GM19397 (cell line): ENCODE results near the gene NEO1.
"Not testable (repeated sequence)": the region's sequence is repeated elsewhere in the genome, so short reads cannot be mapped to it uniquely, and the experiment has no call there.

Source experiments
- ATAC-seq: cut with Tn5 transposase; IDR thresholded peaks from one replicate; pipeline ENCODE4 v1.9.1; 2021; ENCODE audit warnings: mild to moderate bottlenecking, moderate library complexity; ENCODE audit not compliant: unreplicated experiment

NEO1 gene

DNA sequence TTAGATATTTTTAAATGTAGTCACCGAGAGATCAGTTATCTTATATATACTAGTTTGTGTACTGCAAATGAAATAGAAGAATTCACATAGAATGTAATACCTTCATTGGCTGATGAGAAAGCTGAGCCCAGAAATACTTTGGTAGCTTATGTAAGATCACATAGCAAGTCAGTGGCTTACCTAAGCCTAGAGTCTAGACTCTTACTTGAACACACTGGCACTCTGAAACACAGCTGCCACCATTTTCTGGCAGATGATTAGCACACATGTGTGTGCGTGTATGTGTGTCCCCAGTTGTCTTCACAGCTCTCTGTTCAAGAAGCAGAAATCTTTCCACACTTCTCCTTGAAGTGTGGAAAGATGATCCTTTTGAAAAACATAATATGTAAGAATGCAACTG is 124.3 kb downstream of the NEO1 start:
- ATAC-seq: no peak

DNA sequence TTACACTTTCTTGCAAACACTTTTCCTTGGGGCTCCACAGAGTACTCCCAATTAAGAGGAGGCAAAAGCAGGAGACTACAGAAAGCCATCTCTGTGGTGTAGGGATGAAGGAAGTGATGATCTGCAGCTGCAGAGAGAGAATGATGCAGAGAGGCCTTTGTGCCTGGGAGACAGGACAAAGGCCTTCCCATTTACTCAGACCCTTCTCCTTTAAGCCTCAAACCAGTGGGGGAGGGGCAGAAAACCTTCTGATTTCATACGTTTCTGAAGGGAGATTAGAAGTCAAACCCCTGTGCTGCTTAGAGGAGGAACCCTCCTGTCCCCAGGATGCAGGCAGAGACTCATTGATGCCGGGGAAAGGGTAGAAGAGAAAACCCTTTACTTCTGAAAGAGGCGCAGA is 130.8 kb downstream of the NEO1 start:
- ATAC-seq: no peak

DNA sequence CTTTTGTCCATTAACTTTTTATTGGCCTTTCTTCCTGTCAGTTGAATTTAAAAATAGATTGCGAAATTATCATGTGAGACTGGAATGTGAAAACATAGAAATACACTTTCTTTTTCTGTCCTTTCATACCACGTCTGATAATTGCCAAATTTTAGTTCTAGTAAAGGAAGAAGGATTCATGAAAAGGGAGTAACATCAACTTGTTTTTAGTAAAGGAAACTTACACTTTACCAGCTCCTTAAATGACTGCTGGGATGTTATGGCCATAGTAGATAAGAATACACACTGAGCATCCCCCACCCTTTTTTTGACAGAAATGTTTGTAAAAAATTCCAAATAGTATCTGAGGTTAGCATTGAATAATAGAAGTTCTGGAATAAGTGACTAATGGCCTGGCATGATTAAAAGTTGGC is 137.9 kb downstream of the NEO1 start:
- no peak for ATAC-seq

DNA sequence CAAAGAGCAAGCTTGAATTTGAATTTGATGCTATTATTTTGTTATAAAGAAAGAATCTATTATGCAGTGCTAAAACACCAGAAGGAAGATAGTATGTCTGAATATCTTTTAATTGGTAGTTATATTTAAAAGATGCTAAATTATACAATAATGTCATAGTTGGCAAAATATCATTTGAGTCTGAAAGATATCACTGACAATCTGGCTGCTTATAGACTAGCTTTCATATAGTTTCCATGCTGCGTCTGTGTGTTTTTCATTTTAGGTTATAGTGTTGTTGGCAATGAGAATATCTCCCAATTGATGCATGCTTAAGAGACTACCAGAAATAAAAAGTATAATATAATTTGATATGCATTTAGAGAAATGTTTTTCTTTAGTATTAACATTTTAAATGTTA is 142.9 kb downstream of the NEO1 start:
- ATAC-seq: no peak

DNA sequence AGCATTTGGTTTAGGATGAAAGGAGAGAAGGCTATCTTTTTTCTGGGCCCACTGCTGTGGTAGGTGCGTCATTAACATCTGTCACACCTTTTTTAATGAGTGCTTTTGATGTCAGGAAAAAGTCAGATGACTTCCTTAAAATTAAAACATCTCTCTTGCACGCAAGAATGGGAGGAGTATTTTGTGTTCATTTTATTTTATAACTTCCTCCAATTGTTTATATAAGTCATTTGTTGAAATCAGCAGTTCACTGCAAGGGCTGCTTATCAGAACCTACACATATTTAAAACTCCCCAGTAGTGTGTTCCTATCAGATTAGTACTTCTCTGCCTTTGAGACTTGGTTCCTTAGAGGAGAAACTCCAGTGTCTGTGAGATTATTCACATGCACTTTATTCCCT is 143.8 kb downstream of the NEO1 start:
- ATAC-seq: no peak

DNA sequence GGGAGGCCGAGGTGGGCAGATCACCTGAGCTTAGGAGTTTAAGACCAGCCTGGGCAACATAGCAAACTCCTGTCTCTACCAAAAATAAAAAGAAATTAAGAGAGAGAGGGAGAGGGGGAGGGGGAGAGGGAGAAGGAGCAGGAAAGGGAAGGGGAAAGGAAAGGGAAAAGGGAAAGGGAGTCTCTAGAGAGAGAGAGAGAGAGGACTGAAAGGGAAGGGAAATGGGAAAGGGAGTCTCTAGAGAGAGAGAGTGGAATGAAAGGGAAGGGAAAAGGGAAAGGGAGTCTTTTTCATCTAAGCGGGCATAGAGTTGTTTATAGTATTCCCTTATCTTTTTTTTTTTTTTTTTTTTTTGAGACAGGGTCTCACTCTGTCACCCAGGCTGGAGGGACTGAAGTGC is 148.1 kb downstream of the NEO1 start:
- ATAC-seq: no peak

DNA sequence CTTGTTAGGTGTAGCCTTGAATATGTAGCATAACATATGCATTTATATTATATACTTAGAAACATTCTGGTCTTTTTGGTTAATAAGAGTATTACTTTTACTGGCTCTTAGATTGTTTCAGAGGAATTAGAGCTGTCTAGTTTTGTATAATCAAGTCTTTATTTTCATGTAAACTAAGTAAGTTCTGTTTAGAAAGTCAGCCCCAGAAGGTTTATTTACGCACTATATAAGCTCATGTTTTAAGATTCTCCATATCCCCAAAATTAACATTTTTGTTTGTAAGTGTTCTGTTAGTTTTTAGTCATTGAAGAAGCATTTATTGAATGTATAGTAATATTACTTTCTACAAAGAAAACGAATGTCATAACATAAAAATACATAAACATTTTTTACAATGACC is 158.4 kb downstream of the NEO1 start:
- no peak for ATAC-seq

DNA sequence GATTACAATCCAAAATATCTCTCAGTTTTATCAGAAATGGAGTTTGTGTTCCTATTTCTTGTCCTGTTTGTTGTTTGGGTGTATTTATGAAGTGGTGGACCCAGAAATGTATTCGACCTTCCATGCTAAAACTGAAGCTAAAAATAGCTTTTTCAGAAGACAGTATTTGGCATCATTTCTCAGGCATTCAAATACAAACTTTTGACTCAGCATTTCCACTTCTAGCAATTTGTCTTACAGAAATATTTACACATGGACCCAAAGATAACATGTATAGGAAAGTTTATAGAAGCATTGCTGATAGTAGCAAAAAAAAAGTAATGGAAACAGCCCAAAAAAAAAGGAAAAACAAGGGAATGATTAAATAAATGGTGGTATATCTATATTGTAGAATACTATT is 160.2 kb downstream of the NEO1 start:
- ATAC-seq: no peak

DNA sequence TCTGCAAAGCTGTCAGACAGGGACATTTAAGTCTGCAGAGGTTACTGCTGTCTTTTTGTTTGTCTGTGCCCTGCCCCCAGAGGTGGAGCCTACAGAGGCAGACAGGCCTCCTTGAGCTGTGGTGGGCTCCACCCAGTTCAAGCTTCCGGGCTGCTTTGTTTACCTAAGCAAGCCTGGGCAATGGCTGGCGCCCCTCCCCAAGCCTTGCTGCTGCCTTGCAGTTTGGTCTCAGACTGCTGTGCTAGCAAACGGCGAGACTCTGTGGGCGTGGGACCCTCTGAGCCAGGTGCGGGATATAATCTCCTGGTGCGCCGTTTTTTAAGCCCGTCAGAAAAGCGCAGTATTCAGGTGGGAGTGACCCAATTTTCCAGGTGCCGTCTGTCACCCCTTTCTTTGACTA is 169.2 kb downstream of the NEO1 start:
- ATAC-seq: not testable (repeated sequence)

DNA sequence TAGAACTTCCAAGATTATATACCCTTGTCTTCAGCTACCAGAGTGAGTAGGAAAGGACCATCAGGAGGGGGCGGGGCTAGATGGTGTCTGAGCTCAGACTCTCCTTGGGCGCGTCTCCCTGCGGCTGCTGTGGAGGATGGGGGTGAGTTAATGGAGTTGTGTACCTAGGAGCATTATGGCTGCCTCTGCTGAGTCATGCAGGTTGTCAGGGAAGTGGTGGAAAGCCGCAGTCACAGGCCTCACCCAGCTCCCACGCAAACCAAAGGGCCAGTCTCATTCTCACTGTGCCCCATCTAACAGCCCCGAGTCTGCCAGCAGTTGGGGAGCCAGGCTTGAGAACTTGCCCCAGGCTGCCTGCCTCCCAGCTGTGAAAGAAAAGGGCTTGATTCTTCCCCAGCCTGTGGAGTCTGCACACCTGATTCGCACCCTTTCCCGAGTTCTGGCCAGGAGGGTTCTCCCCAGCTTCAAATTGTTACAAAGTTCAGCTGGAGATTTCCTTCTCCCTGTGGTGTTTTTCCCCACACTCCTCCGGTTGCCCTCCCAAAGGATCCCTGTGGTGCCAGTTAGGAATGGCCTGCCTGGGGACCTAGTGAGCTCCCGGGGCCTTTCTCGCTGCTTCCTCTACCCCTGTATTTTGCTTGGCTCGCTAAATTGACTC is 173.2 kb downstream of the NEO1 start:
- ATAC-seq: no peak

DNA sequence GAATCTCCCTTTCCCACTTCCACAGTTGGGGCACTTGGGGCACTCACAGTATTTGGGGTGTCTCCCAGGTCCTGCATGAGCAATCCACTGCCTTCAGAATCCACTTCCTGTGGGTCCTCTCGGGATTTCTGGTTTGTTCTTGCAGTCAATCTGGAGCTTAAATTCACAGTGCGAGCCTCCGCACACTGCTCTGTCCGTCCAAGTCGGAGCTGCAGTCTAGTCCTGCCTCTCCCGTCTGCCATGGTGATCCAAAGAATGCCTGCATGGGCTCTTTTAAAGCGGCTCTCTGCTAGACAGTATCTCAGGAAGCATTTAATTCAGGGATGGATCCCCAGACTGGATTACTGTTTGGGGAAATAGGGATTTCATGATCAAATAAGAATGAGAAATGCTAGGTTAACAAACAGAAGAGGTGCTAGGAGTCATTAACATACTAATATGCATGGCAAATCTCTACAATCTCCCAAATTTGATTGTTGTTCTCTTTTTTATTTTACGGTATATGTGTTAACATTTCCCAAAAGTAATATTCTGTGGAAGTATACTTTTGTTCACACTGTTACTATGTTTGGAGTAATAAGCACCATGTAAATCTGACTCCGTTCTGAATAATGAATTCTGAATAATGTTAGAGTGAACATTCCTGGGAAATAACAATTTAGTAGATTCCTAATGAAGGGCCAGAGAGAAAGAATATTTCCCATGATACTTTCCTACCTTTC is 174.0 kb downstream of the NEO1 start:
- ATAC-seq: no peak

DNA sequence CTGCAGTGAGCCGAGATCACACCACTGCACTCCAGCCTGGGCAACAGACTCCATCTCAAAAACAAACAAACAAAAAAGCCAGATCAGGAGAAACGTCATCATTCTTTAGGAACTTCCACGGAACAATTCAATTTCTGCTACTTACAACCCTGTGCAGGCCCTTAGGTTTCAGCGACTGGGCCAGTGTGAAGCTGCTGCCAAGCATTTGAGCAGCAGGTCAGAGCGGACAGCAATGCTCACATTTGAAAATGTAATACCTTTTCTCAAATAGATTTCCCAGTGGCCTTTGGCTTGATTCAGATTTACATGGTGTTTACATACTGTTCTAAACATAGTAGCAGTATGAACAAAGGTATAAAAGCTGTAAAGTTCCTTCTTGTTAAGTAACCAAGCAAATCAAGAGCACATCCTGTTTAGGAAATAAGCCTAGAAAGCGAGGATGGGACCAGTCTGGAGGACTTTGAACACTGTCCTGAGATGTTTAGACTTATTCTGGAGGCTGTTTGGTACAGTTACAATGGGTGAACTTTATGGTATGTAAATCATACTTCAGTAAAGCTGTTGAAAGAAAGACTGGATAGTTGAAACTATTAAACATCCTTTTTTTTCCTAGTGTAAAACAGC is 175.3 kb downstream of the NEO1 start:
- no peak for ATAC-seq

DNA sequence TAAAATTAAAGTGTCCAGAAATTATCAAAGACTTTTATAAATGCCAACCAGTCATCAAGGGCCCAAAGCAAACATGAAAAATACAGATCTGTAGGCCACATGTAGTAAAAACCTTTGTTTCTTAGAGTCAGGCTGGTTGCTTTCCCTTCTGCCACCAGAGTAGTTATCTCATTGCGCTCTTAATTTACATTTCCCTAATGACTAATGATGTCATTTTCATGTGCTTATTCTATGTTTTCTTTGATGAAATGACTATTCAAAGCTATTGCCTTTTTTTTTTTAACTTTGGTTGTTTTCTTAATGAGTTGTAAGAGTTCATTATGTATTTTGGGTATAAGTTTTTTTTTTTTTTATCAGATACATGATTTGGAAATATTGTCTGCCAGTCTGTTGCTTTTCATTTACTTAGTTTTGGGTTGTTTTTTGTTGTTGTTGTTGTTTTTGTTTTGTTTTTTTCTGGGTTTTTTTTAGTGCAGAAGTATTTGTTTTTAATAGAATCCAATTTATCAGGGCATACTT is 175.9 kb downstream of the NEO1 start:
- ATAC-seq: no peak

DNA sequence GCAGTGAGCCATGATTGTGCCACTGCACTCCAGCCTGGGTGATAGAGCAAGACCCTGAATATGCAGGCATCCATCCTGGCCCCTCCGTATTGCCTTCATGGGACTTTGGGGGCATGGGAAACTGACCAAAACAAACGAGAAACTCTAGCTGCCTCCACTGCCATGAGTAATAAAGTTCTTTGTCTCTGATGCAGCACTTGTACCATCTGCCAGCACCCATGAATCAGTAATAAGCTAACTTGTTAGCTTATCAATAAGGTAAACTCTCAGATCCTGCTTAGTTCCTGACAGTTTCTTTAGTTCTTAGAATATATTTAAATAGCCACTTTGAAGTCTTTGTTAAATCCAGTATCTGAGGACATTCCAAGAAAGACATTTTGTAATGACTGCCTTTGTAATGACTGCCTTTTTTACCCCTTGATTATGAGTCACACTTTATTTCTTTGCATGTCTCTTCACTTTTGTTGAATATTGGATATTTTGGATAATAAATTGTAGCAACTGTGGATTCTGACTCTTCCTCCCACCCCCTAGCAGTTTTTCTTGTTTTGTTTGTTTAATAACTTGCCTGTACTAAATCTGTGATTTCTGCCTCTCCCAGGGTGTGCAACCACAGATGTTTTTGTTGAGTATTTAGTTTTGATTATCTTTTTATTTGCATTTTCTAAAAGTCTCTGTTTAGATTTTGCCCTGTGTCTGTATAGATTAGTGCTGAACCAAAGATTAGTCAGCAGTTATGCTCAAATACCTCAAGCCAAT is 179.6 kb downstream of the NEO1 start:
- no peak for ATAC-seq

DNA sequence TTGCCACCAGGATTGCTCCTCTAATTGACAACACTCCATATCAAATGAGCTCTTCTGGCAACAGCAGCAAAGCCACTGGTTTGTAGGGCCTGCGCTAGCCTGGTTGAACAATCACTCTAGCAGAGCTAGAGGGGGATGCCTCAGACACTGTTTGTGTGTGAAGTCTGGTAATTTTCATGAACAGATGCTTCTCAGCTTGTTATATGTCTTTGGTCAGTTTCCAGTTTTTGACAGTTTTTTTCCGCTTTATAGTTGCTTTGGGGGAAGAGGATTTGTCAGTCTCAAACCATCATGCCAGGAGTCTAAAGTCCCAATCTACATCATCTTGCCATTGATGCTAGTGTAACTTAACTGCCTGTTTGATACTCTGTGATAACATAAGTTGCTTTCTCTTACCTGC is 180.5 kb downstream of the NEO1 start:
- ATAC-seq: no peak

DNA sequence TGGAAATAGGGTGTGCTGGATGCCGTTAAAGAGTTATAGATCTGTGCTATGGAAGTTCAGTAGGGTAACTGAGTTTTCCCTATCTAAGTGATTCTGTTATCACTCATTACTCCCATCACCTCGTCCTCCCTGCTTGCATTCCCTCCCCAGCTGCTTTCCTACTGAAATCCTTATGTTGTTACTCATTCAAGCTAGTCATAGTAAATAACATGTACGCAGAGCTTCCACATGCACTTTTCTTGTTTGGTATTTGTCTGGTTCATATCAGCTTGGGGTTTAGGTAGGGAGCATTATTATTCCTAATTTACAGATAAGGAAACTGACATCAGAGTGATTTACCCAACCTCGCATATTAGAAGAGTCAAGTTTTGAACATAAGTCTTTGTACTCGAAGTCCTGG is 181.4 kb downstream of the NEO1 start:
- no peak for ATAC-seq

DNA sequence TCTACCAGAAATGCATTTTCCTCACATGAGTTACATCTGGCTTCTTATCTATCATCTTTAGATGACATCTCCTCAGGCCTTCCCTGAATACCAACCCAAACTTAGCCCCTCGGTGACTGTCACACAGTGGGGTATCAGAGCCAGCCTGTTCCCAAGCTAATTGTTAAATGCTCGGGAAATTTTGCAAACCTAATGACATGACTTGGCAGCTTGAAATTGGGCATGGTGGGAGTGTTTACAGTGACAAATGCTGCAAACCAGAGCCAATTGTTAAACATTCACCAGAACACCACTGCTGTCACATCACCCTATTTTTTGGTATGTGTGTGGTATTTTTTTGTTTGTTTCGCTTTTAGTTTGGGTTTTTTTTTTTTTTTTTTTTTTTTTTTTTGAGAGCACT is 185.6 kb downstream of the NEO1 start:
- no peak for ATAC-seq

DNA sequence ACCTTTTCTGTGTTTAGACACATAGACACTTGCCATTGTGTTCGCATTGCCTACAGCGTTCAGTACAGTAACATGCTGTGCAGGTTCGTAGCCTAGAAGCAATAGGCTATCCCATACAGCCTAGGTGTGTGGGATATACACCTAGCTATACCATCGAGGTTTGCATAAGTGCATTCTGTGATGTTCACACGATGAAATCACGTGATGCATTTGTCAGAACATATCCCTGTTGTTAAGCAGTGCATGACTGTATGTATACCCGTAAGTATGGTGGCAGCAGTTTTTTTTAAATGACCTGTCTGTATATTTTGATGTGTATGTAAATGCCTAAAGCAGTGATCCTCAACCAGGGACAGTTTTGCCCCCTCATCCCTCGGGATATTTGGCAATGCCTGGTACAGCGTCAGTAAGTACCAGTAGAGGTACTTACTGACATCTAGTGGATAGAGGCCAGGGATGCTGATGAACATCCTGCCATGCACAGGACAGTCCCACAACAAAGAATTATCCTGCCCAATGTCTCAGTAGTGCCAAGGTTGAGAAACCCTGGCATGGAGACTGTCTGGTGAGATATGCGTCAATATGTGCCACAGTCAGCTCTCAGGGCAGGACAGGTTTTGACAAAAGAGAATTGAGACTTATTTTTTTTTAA is 187.4 kb downstream of the NEO1 start:
- ATAC-seq: no peak

DNA sequence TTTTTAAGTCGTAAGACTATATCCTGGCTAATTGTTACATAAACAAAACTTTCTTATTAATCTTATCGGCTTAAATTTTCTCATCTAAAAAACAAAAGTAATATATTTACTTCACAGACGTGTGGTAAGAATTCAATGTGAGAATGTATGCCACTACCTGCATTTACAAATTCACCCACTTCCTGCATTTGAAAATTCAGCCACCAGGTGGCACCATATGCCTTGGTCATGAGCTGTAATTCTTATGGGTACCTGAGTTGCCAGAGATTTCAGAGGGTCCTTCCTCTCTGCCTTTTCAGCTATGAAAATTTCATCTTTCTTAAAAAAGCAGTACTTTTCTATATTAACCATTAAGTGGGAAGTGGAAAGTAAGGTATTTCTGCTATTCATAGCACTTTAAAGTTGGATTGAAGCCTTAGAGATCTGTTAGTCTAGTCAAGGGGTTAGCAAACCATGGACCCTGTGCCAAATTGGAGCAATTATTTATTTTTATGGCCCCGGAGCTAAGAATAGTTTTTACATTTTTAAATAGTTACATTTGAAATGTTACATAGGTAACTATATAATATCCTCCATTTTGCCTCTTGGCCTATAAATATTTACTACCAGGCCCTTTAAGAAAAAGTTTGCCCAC is 188.7 kb downstream of the NEO1 start:
- no peak for ATAC-seq

DNA sequence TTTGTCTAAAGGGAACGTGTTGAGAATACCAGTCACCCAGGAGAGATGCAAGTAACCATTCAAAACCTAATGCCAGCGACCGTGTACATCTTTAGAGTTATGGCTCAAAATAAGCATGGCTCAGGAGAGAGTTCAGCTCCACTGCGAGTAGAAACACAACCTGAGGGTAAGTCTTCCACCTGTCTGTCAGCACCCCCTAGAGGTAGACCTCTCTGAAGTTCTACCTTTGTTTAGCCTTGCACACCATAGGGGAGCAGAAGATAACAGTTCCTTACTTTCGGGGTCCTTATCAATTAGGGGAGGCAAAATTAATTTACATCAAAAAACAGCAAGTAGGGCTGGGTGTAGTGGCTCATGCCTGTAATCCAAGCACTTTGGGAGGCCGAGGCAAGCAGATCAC is 192.1 kb downstream of the NEO1 start:
- ATAC-seq: no peak
